Uterus (tissue), 2 donors: ENCODE measurements around the gene PTGS1.

ENCODE experiments used
- CTCF ChIP-seq, 4 experiments: fragments of 200-600 bp in 2 of 4; fragments of 450-650 bp in 2 of 4; sonication (generic) in 2 of 4; IDR thresholded peaks; one replicate each; pipeline ENCODE4 v1.5.1; 2016 to 2019; ENCODE audit warnings: antibody characterized with exemption in 4 of 4, mild to moderate bottlenecking in 2 of 4, moderate library complexity in 1 of 4
- POLR2A ChIP-seq, 2 donors: fragments of 450-650 bp; IDR thresholded peaks; one replicate each; pipeline ENCODE4 v1.6.1; 2016; ENCODE audit warnings: antibody characterized with exemption in 2 of 2, mild to moderate bottlenecking in 1 of 2, moderate library complexity in 1 of 2

GRCh38 chr9:122350577-122351355, 20.1 kb upstream of the PTGS1 start:
- peak; percentile 91 to 98 (median 96) for TF ChIP-seq CTCF (IDR thresholded peaks at IDR 0.05)
- no peak for TF ChIP-seq POLR2A (IDR thresholded peaks at IDR 0.05)
